HCT116 (cell line): ENCODE measurements around the gene ATXN1. TPM values are rescaled to one million over a fixed set of nuclear protein-coding genes. Genes with fewer than 3 reads are reported as not detected.

Experiments used
- ATAC-seq: fragments of 200-7000 bp; cut with Tn5 transposase; 2 replicates; pipeline ENCODE4 v1.9.1; 2020; ENCODE audit warnings: mild to moderate bottlenecking, moderate library complexity
- BruUV-seq: library from RNA; stranded (reverse); fragments of 400-500 nt; replicated peaks from 2 replicates; lab custom pipeline; 2021; lab: Mats Ljungman, UMichigan
- CTCF ChIA-PET: fragments of 300-600 bp; sonication (Branson Sonifier 250); formaldehyde crosslinking; loops from one replicate; lab custom pipeline; 2021; ENCODE audit warnings: antibody characterized with exemption; lab: Charles Lee
- POLR2A ChIA-PET: fragments of 300-600, 350-600 bp; sonication (Branson Sonifier 250); formaldehyde crosslinking; loops from one replicate; lab custom pipeline; 2021; ENCODE audit warnings: antibody characterized with exemption; lab: Charles Lee
- RAD21 ChIA-PET, 2 experiments: fragments of 300-600 bp; sonication (Branson Sonifier 250); formaldehyde crosslinking; loops; one replicate each; lab custom pipeline; 2023; ENCODE audit warnings: low total read pairs in 2 of 2; ENCODE audit not compliant: uncharacterized antibody in 2 of 2, unreplicated experiment in 2 of 2, low non-redundant PET in 1 of 2; lab: Charles Lee
- DNase-seq: peaks from one replicate; pipeline ENCODE4 v3.0.0-alpha.2; 2010; ENCODE audit warnings: low read depth, low spot score
- H2AFZ ChIP-seq: fragments of 200-600 bp; shearing (Covaris generic), sonication (generic); 2 replicates; pipeline ENCODE4 v1.6.1; 2017; ENCODE audit warnings: low read depth, mixed run types, mixed read lengths, antibody characterized with exemption, low read length; ENCODE audit not compliant: poor library complexity, severe bottlenecking
- H3K27ac ChIP-seq: 2 replicates; pipeline ENCODE4 v1.5.1; 2012; ENCODE audit warnings: low read depth, low read length
- H3K27me3 ChIP-seq: fragments of 200-600 bp; sonication (generic); 2 replicates; pipeline ENCODE4 v1.6.1; 2016; ENCODE audit warnings: mixed run types, low read length, mixed read lengths; ENCODE audit not compliant: insufficient read depth
- H3K36me3 ChIP-seq, 2 experiments: fragments of 200-500 bp in 1 of 2; fragments of 200-600 bp in 1 of 2; sonication (Bioruptor generic) in 1 of 2; sonication (generic) in 1 of 2; 2 replicates each; pipeline versions ENCODE4 v1.5.1 to v1.6.1; 2014 to 2016; ENCODE audit warnings: low read length in 2 of 2, inconsistent platforms in 1 of 2, mixed read lengths in 1 of 2, mixed run types in 1 of 2; ENCODE audit not compliant: insufficient read depth in 2 of 2, control insufficient read depth in 1 of 2
- H3K4me1 ChIP-seq, 2 experiments: fragments of 200-600 bp in 1 of 2; sonication (generic) in 1 of 2; 2 replicates each; pipeline versions ENCODE4 v1.5.1 to v1.6.1; 2012 to 2017; ENCODE audit warnings: low read length in 2 of 2, inconsistent platforms in 1 of 2, mild to moderate bottlenecking in 1 of 2, mixed read lengths in 1 of 2, mixed run types in 1 of 2, moderate library complexity in 1 of 2; ENCODE audit not compliant: insufficient read depth in 2 of 2, control insufficient read depth in 1 of 2
- H3K4me2 ChIP-seq: fragments of 200-600 bp; sonication (generic); 2 replicates; pipeline ENCODE4 v1.6.1; 2017; ENCODE audit warnings: mixed run types, low read length, mixed read lengths
- H3K4me3 ChIP-seq, 2 experiments: fragments of 200-600 bp in 1 of 2; sonication (generic) in 1 of 2; replicated peaks in 1 of 2; 2 replicates each; pipeline ENCODE4 v1.5.1; 2011 to 2016; ENCODE audit warnings: low read length in 2 of 2, control low read depth in 1 of 2, low read depth in 1 of 2, mild to moderate bottlenecking in 1 of 2, mixed read lengths in 1 of 2, mixed run types in 1 of 2
- H3K79me2 ChIP-seq: fragments of 200-600 bp; sonication (generic); 2 replicates; pipeline ENCODE4 v1.6.1; 2017; ENCODE audit warnings: mild to moderate bottlenecking, mixed run types, low read length, moderate library complexity, mixed read lengths; ENCODE audit not compliant: insufficient read depth
- H3K9ac ChIP-seq: fragments of 200-600 bp; sonication (generic); 2 replicates; pipeline ENCODE4 v1.6.1; 2016; ENCODE audit warnings: low read length, mixed read lengths
- H3K9me2 ChIP-seq: fragments of 200-600 bp; sonication (generic), shearing (Covaris generic); 2 replicates; pipeline ENCODE4 v1.6.1; 2017; ENCODE audit warnings: mixed run types, mild to moderate bottlenecking, moderate library complexity; ENCODE audit not compliant: insufficient read depth
- H3K9me3 ChIP-seq, 2 experiments: fragments of 200-500 bp in 1 of 2; fragments of 200-600 bp in 1 of 2; sonication (Bioruptor generic) in 1 of 2; sonication (generic) in 1 of 2; 2 replicates each; pipeline ENCODE4 v1.6.1; 2014 to 2017; ENCODE audit warnings: low read length in 2 of 2, mixed read lengths in 2 of 2, inconsistent platforms in 1 of 2, low read depth in 1 of 2, mild to moderate bottlenecking in 1 of 2, mixed run types in 1 of 2, moderate library complexity in 1 of 2; ENCODE audit not compliant: control insufficient read depth in 1 of 2, insufficient read depth in 1 of 2
- H4K20me1 ChIP-seq: fragments of 200-600 bp; sonication (generic), shearing (Covaris generic); 2 replicates; pipeline ENCODE4 v1.6.1; 2017; ENCODE audit warnings: mixed run types, mild to moderate bottlenecking, moderate library complexity; ENCODE audit not compliant: insufficient read depth
- CBX3 ChIP-seq: IDR thresholded peaks from 2 replicates; pipeline ENCODE4 v1.6.1; 2012; ENCODE audit warnings: low read depth
- EGR1 ChIP-seq: IDR thresholded peaks from 2 replicates; pipeline ENCODE4 v1.6.1; 2012; ENCODE audit warnings: low read depth
- ELF1 ChIP-seq: IDR thresholded peaks from 2 replicates; pipeline ENCODE4 v1.6.1; 2012; ENCODE audit warnings: low read depth, borderline replicate concordance
- EZH2phosphoT487 ChIP-seq: fragments of 200-600 bp; IDR thresholded peaks from 2 replicates; pipeline ENCODE4 v1.6.1; 2018; ENCODE audit warnings: antibody characterized with exemption, borderline replicate concordance
- FOSL1 ChIP-seq: IDR thresholded peaks from 2 replicates; pipeline ENCODE4 v1.6.1; 2012; ENCODE audit warnings: low read depth
- JUND ChIP-seq: IDR thresholded peaks from 2 replicates; pipeline ENCODE4 v1.6.1; 2012
- POLR2A ChIP-seq: IDR thresholded peaks from 2 replicates; pipeline ENCODE4 v1.7.0; 2011; ENCODE audit warnings: borderline replicate concordance; ENCODE audit not compliant: insufficient read depth, insufficient read length; ENCODE audit errors: extremely low read depth
- POLR2AphosphoS5 ChIP-seq: IDR thresholded peaks from 2 replicates; pipeline ENCODE4 v1.6.1; 2011; ENCODE audit warnings: mild to moderate bottlenecking, low read depth, low read length, moderate library complexity
- RAD21 ChIP-seq: IDR thresholded peaks from 2 replicates; pipeline ENCODE4 v1.6.1; 2012; ENCODE audit warnings: low read depth, mild to moderate bottlenecking
- SIN3A ChIP-seq: IDR thresholded peaks from 2 replicates; pipeline ENCODE4 v1.6.1; 2012; ENCODE audit warnings: low read depth
- SP1 ChIP-seq: IDR thresholded peaks from 2 replicates; pipeline ENCODE4 v1.6.1; 2012; ENCODE audit warnings: low read depth
- SRF ChIP-seq: IDR thresholded peaks from 2 replicates; pipeline ENCODE4 v1.6.1; 2012; ENCODE audit warnings: low read depth
- TCF7L2 ChIP-seq: IDR thresholded peaks from 2 replicates; pipeline ENCODE4 v1.7.0; 2011; ENCODE audit warnings: borderline replicate concordance, inconsistent platforms; ENCODE audit not compliant: insufficient read depth, insufficient read length; ENCODE audit errors: extremely low read depth
- YY1 ChIP-seq: IDR thresholded peaks from 2 replicates; pipeline ENCODE4 v1.6.1; 2011; ENCODE audit warnings: low read length, low read depth, moderate library complexity, mild to moderate bottlenecking; ENCODE audit not compliant: insufficient replicate concordance; ENCODE audit errors: extremely low read depth
- ZFX ChIP-seq: fragments of 450-650 bp; IDR thresholded peaks from 2 replicates; pipeline ENCODE4 v1.6.1; 2017
- ZNF274 ChIP-seq: fragments of 200-500 bp; sonication (Bioruptor generic); IDR thresholded peaks from 2 replicates; pipeline ENCODE4 v1.6.1; 2014; ENCODE audit warnings: mild to moderate bottlenecking, low read depth, low read length, inconsistent platforms
- intact Hi-C: fragments of 100-400 bp; cut with micrococcal nuclease; formaldehyde crosslinking; loops from 2 replicates; pipeline ENCODE4 v1.10.0; 2022
- total RNA-seq: library from RNA; stranded (reverse); gene quantifications from one replicate; pipeline ENCODE4 v1.2.1, GENCODE V29; 2021; ENCODE audit not compliant: unreplicated experiment
- TF ChIP-seq, protein P1 (sequence below), 3 experiments: fragments of 200-600 bp in 1 of 3; sonication (generic) in 1 of 3; IDR thresholded peaks in 2 of 3; conservative IDR thresholded peaks in 1 of 3; 2 replicates each; pipeline ENCODE4 v1.5.1; 2012 to 2017; ENCODE audit warnings: low read depth in 2 of 3, low read length in 2 of 3, antibody characterized with exemption in 1 of 3, borderline replicate concordance in 1 of 3, control low read depth in 1 of 3, mild to moderate bottlenecking in 1 of 3, mixed read lengths in 1 of 3, mixed run types in 1 of 3, moderate library complexity in 1 of 3; ENCODE audit not compliant: insufficient read depth in 1 of 3
- TF ChIP-seq, protein P2 (sequence below): IDR thresholded peaks from 2 replicates; pipeline ENCODE4 v1.6.1; 2012
- TF ChIP-seq, protein P3 (sequence below): IDR thresholded peaks from 2 replicates; pipeline ENCODE4 v1.6.1; 2011; ENCODE audit warnings: mild to moderate bottlenecking, low read length, moderate library complexity; ENCODE audit not compliant: insufficient replicate concordance; ENCODE audit errors: extremely low read depth

ATXN1 gene
- total RNA-seq, 1 experiment from 2014 or later: 21.0 TPM

GRCh38 chr6:16761471-16762267, 409 bp upstream of the ATXN1 start:
- H3K79me2 ChIP-seq: peaks cover 4% of the 10 kb centered on the region; the same call in 1 of the 2 replicates
- no TSS peak for BruUV-seq
- H3K36me3 ChIP-seq: no peaks in the 10 kb centered on the region
- peak overlapping the region; percentile 75 for H3K9ac ChIP-seq
- POLR2A ChIA-PET: interaction anchor here (0.9 to 2.0 kb wide), 7 partner anchors 10 to 329 kb away, joined by 3 to 11 read pairs (median 5); no protein-coding TSS in a partner anchor
- no peaks in the 10 kb centered on the region for H3K9me2 ChIP-seq
- H3K4me3 ChIP-seq: peak overlapping the region; percentile 56 to 89
- no peaks in the 10 kb centered on the region for H4K20me1 ChIP-seq
- intact Hi-C loops: loop anchor here (1.0 to 5.0 kb wide), 5 partner anchors 35 to 326 kb away; no protein-coding TSS in a partner anchor
- DNase-seq (peak; percentile 74), ATAC-seq (peak; percentile 55)
- peak overlapping the region; percentile 81 for H3K27ac ChIP-seq
- RAD21 ChIA-PET: interaction anchor here (0.6 to 1.2 kb wide), 9 partner anchors 22 to 456 kb away, joined by 3 to 5 read pairs (median 3); no protein-coding TSS in a partner anchor
- CTCF ChIA-PET: interaction anchor here (0.6 to 4.1 kb wide), 15 partner anchors 10 to 504 kb away, joined by 3 to 32 read pairs (median 4); no protein-coding TSS in a partner anchor
- peak overlapping the region; percentile 89 for H3K4me2 ChIP-seq
- no peaks in the 10 kb centered on the region for H3K9me3 ChIP-seq
- peaks cover 38 to 62% of the 10 kb centered on the region in 2 experiments for H3K4me1 ChIP-seq
- peak overlapping the region; percentile 67 for H2AFZ ChIP-seq
- H3K27me3 ChIP-seq: no peaks in the 10 kb centered on the region
- TF ChIP-seq EZH2phosphoT487 (no peak), JUND (no peak), POLR2AphosphoS5 (0 out of 2 replicates have a peak, but pooled peaks have one; percentile 31), FOSL1 (no peak), YY1 (peak; percentile 5), ZNF274 (no peak), SIN3A (peak; percentile 58; the same call in 1 of the 2 replicates), ELF1 (no peak), CBX3 (no peak), SRF (peak; percentile 90), SP1 (peak; percentile 9; the same call in 1 of the 2 replicates), ZFX (no peak), POLR2A (no peak), RAD21 (no peak; the same call in 1 of the 2 replicates), EGR1 (peak; percentile 69), TCF7L2 (no peak)
- TF ChIP-seq, protein P1, sequence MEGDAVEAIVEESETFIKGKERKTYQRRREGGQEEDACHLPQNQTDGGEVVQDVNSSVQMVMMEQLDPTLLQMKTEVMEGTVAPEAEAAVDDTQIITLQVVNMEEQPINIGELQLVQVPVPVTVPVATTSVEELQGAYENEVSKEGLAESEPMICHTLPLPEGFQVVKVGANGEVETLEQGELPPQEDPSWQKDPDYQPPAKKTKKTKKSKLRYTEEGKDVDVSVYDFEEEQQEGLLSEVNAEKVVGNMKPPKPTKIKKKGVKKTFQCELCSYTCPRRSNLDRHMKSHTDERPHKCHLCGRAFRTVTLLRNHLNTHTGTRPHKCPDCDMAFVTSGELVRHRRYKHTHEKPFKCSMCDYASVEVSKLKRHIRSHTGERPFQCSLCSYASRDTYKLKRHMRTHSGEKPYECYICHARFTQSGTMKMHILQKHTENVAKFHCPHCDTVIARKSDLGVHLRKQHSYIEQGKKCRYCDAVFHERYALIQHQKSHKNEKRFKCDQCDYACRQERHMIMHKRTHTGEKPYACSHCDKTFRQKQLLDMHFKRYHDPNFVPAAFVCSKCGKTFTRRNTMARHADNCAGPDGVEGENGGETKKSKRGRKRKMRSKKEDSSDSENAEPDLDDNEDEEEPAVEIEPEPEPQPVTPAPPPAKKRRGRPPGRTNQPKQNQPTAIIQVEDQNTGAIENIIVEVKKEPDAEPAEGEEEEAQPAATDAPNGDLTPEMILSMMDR (IDR thresholded peaks at IDR 0.05 in 2 of 3, conservative IDR thresholded peaks at IDR 0.05 in 1 of 3; ENCODE audit: borderline replicate concordance in 1 of 3, insufficient read depth in 1 of 3, low read depth in 2 of 3, low read length in 2 of 3): 0 out of 6 replicates have a peak, but pooled peaks of 1 of the 3 experiments have one; percentile 12
- TF ChIP-seq, protein P2, sequence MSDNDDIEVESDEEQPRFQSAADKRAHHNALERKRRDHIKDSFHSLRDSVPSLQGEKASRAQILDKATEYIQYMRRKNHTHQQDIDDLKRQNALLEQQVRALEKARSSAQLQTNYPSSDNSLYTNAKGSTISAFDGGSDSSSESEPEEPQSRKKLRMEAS: no peak; the same call in 1 of the 2 replicates
- TF ChIP-seq, protein P3, sequence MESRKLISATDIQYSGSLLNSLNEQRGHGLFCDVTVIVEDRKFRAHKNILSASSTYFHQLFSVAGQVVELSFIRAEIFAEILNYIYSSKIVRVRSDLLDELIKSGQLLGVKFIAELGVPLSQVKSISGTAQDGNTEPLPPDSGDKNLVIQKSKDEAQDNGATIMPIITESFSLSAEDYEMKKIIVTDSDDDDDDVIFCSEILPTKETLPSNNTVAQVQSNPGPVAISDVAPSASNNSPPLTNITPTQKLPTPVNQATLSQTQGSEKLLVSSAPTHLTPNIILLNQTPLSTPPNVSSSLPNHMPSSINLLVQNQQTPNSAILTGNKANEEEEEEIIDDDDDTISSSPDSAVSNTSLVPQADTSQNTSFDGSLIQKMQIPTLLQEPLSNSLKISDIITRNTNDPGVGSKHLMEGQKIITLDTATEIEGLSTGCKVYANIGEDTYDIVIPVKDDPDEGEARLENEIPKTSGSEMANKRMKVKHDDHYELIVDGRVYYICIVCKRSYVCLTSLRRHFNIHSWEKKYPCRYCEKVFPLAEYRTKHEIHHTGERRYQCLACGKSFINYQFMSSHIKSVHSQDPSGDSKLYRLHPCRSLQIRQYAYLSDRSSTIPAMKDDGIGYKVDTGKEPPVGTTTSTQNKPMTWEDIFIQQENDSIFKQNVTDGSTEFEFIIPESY: no peak
